Heart right ventricle (tissue), 16 donors: ENCODE data around the gene GPR158. TPM values are rescaled to one million over a fixed set of nuclear protein-coding genes. Genes with fewer than 3 reads are reported as not detected.

ENCODE experiments used
- ATAC-seq, 8 donors: fragments of 200-7000 bp; cut with Tn5 transposase; one replicate each; pipeline ENCODE4 v1.9.1; 2020; ENCODE audit warnings: mild to moderate bottlenecking in 8 of 8, moderate library complexity in 8 of 8, moderate number of reproducible peaks in 1 of 8
- DNase-seq, 2 donors: peaks; one replicate each; pipeline ENCODE4 v3.0.0-alpha.2; 2020
- H3K27ac ChIP-seq, 10 donors: fragments of 200-600 bp; sonication (generic) in 2 of 10; one replicate each; pipeline versions ENCODE4 v1.5.0 to v1.8.0; 2020 to 2022; ENCODE audit warnings: mild to moderate bottlenecking in 3 of 10
- H3K27me3 ChIP-seq, 7 donors: fragments of 200-600 bp; one replicate each; pipeline ENCODE4 v1.8.0; 2021 to 2022; ENCODE audit warnings: mild to moderate bottlenecking in 2 of 7
- H3K36me3 ChIP-seq, 9 donors: fragments of 200-600 bp; sonication (generic) in 1 of 9; one replicate each; pipeline versions ENCODE4 v1.5.0 to v1.8.0; 2020 to 2022; ENCODE audit warnings: mild to moderate bottlenecking in 2 of 9
- H3K4me1 ChIP-seq, 9 donors: fragments of 200-600 bp; sonication (generic) in 1 of 9; one replicate each; pipeline versions ENCODE4 v1.5.0 to v1.8.0; 2020 to 2022; ENCODE audit warnings: mild to moderate bottlenecking in 4 of 9
- H3K4me3 ChIP-seq, 10 donors: fragments of 200-600 bp; sonication (generic) in 2 of 10; one replicate each; pipeline versions ENCODE4 v1.5.0 to v1.8.0; 2020 to 2022; ENCODE audit warnings: mild to moderate bottlenecking in 7 of 10, moderate library complexity in 2 of 10
- H3K9me3 ChIP-seq, 11 donors: fragments of 200-600 bp in 10 of 11; sonication (generic) in 2 of 11; one replicate each; pipeline versions ENCODE4 v1.5.0 to v1.8.0; 2013 to 2022; ENCODE audit warnings: mild to moderate bottlenecking in 2 of 11, control low read depth in 1 of 11, moderate library complexity in 1 of 11
- WGBS, 2 donors: extraction: QIAGEN DNeasy Blood & Tissue Kit; methylation state at CpG; one replicate each; pipeline ENCODE4 v1.1.7; 2013; ENCODE audit warnings: inconsistent platforms in 1 of 2; 5-methylcytosine and 5-hydroxymethylcytosine counted together
- intact Hi-C, 10 donors: fragments of 100-400 bp; cut with DNase I; formaldehyde crosslinking; loops; one replicate each; pipeline versions ENCODE4 v1.11.1 to v1.14.2; 2022
- polyA plus RNA-seq, 2 donors: library from polyadenylated mRNA; stranded (reverse); fragments of 200-250 nt; gene quantifications; one replicate each; pipeline ENCODE4 v1.2.3, GENCODE V29; 2013
- total RNA-seq, 10 donors: library from RNA; stranded (reverse); fragmentation: NEBNext Ultra II Directional in 3 of 10; extraction: Animal tissue kit (Norgen Biotek cat#: 25700) in 3 of 10; gene quantifications; one replicate each; pipeline versions ENCODE4 v1.2.1 to v1.2.4, GENCODE V29; 2021 to 2023
- TF ChIP-seq, protein P1 (sequence below), 9 donors: fragments of 200-600 bp; sonication (generic) in 2 of 9; IDR thresholded peaks; one replicate each; pipeline versions ENCODE4 v1.5.0 to v1.8.0; 2021 to 2022; ENCODE audit warnings: antibody characterized with exemption in 9 of 9, mild to moderate bottlenecking in 5 of 9, moderate library complexity in 1 of 9
- donor health status: Arrhythmogenic right ventricular cardiomyopathy.
- donor health status: ischemic (EF 13 %, LVEDD 7.1; RV severe dilation, severe dysfunction).
- donor health status: healthy with polysubstance abuse.
- donor health status: DM: no; HTN: yes; CAD: no.
- donor health status: DM: no; HTN: no; CAD: no.
- donor health status: ischemic (EF 25% LVEDD 6.9; RV normal size, moderate dysfunction).
- donor health status: ischemic (EF 25% LVEDD 5.7; RV mildly dilated, moderate dysfunction).
- donor health status: healthy.
- donor health status: DM: yes; HTN: yes; CAD: no.
- donor health status: Ischemic cardiomyopathy.
- donor health status: ischemic (EF 35%, LVEDD 5.7; RV mildly dilated, moderate dysfunction).
- donor health status: nonischemic (EF 11% LVEDD 7.7; RV severe dilation, severe dysfunction).
- donor health status: DM: yes; HTN: yes; CAD: no.
- donor health status: PGD.
- donor health status: ischemic (EF 29% LVEDD 5.4; RV normal size, mild dysfunction).
- donor health status: nonischemic (EF 23%, LVEDD 6.1; RV moderate dilation, normal function).

Gene GPR158
- total and polyA plus RNA-seq, 12 donors, result under 0.01 to 0.04 TPM; not detected in 10

DNA sequence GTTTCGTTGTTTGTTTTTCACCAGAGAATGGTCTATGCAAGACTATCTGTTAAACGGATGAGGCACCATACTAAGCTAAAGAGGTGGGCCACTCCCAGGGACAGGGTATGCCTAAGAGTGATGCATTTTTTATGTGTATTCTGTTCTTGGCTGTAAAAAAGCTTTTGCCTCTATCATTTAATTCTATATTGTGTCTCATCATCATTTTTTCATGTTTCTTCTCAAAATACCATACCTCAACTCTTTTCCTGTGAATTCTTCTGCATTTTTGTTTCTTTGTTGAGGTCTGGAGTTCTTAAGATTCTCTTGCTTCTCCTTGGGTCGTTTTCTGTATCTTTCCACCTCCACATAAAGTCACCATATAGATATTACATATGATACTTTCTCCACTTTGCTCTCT, 357.4 kb downstream of the GPR158 start:
- TF ChIP-seq, protein P1, sequence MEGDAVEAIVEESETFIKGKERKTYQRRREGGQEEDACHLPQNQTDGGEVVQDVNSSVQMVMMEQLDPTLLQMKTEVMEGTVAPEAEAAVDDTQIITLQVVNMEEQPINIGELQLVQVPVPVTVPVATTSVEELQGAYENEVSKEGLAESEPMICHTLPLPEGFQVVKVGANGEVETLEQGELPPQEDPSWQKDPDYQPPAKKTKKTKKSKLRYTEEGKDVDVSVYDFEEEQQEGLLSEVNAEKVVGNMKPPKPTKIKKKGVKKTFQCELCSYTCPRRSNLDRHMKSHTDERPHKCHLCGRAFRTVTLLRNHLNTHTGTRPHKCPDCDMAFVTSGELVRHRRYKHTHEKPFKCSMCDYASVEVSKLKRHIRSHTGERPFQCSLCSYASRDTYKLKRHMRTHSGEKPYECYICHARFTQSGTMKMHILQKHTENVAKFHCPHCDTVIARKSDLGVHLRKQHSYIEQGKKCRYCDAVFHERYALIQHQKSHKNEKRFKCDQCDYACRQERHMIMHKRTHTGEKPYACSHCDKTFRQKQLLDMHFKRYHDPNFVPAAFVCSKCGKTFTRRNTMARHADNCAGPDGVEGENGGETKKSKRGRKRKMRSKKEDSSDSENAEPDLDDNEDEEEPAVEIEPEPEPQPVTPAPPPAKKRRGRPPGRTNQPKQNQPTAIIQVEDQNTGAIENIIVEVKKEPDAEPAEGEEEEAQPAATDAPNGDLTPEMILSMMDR (IDR thresholded peaks at IDR 0.05), result no peak
- Histone ChIP-seq H3K27me3 (no peaks in the 10 kb centered on the region), H3K4me3 (no peak overlapping the region), H3K27ac (no peak overlapping the region), H3K36me3 (no peaks in the 10 kb centered on the region), H3K4me1 (no peaks in the 10 kb centered on the region), H3K9me3 (no peaks in the 10 kb centered on the region)
- WGBS, 2 donors, result 67 to 70% methylated on average over 3 of the region's 3 CpGs
- DNase-seq, result no peak
- intact Hi-C loops, result no loop called here
- no peak for ATAC-seq

DNA sequence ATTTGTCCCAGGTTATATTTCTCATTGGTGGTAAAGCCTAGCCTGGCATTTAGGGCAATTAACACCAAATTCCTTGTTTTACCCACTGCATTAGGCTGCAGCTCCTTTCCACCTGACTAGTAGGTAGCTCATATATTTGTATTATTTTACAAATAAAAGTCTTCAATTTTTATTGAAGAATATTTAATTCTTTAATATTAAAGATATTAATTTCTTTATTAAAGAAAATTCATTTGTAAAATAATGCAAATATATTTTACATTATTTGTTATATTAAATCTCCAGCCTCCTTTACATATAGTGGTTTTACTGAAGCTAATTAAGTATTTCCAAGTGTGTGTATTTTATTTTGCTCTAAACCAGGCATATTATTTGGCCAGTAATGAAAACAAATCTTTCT, 361.2 kb downstream of the GPR158 start:
- intact Hi-C loops, result no loop called here
- TF ChIP-seq, protein P1 (IDR thresholded peaks at IDR 0.05), result no peak
- ATAC-seq (no peak), DNase-seq (no peak)
- Histone ChIP-seq H3K27ac (no peak overlapping the region), H3K36me3 (no peaks in the 10 kb centered on the region), H3K27me3 (no peaks in the 10 kb centered on the region), H3K4me1 (no peaks in the 10 kb centered on the region), H3K4me3 (no peak overlapping the region), H3K9me3 (no peaks in the 10 kb centered on the region)

DNA sequence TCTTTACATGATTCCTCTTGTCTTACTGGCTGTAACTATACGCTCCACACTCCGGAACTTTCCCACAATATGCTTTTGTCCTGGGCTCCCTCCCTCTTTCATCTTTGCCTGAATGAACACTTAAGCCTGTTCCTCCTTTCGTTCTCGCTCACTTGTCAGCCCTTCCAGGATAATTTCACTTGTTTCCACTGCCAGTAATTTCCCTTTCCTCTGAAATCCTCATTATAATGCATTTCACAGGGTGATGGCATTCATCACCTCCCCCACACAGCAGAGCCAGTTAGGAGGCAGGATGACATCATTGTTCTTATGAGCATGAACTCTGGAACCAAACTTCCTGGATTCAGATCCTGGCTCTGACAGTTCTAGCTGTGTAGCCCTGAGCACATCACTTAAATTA, 372.6 kb downstream of the GPR158 start:
- DNase-seq (no peak), ATAC-seq (no peak)
- H3K27ac ChIP-seq, result no peak overlapping the region
- H3K4me1 ChIP-seq, result no peaks in the 10 kb centered on the region
- H3K36me3 ChIP-seq, result no peaks in the 10 kb centered on the region
- H3K27me3 ChIP-seq, result peaks cover 0 to 9% (median 0%) of the 10 kb centered on the region in 7 donors
- 41 to 43% methylated on average over 4 of the region's 4 CpGs for WGBS, 2 donors
- intact Hi-C loops, result no loop called here
- TF ChIP-seq, protein P1 (IDR thresholded peaks at IDR 0.05), result no peak
- H3K9me3 ChIP-seq, result no peaks in the 10 kb centered on the region
- H3K4me3 ChIP-seq, result no peak overlapping the region

DNA sequence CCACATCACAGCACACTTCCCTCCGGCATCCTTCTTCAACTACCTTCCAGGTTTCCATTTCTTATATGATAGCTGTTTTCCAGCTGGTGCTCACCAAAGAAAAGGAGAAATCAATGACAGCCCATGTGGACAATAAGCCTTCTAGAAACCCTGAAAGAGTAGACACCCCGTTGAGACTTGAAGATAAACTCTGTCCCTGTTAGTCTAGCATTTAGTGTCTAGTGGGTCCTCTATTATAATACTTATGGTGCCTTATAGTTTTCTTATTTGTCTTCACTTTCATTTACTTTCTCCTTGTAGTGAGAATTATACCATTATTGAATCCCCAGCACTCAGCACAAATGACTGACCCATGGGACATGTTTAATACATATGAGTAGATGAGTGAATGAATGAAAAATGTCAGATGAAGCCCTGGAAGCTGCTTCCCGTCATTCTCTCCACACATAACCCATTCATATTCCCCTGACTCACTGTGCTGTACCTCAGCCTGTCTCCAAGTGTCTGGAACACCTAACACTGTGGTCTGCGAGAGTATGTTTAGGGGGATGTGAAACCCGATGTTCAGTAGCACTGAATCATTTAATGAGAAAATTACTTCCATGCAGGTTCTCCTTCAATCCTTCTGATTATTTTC, 377.6 kb downstream of the GPR158 start:
- Histone ChIP-seq H3K4me3 (no peak overlapping the region), H3K9me3 (no peaks in the 10 kb centered on the region), H3K27ac (no peak overlapping the region), H3K27me3 (peaks cover 0 to 9% (median 0%) of the 10 kb centered on the region in 7 donors), H3K4me1 (no peaks in the 10 kb centered on the region), H3K36me3 (no peaks in the 10 kb centered on the region)
- 56 to 70% methylated on average over 5 of the region's 5 CpGs for WGBS, 2 donors
- DNase-seq (no peak), ATAC-seq (no peak)
- intact Hi-C loops, result no loop called here
- TF ChIP-seq, protein P1 (IDR thresholded peaks at IDR 0.05), result no peak
